ENCODE data around the gene TTC4. TPM values are rescaled to one million over a fixed set of nuclear protein-coding genes. Genes with fewer than 3 reads are reported as not detected.

TTC4 gene
- total and polyA plus RNA-seq, 9 donors = 23.4 to 30.8 (median 25.3) TPM

DNA sequence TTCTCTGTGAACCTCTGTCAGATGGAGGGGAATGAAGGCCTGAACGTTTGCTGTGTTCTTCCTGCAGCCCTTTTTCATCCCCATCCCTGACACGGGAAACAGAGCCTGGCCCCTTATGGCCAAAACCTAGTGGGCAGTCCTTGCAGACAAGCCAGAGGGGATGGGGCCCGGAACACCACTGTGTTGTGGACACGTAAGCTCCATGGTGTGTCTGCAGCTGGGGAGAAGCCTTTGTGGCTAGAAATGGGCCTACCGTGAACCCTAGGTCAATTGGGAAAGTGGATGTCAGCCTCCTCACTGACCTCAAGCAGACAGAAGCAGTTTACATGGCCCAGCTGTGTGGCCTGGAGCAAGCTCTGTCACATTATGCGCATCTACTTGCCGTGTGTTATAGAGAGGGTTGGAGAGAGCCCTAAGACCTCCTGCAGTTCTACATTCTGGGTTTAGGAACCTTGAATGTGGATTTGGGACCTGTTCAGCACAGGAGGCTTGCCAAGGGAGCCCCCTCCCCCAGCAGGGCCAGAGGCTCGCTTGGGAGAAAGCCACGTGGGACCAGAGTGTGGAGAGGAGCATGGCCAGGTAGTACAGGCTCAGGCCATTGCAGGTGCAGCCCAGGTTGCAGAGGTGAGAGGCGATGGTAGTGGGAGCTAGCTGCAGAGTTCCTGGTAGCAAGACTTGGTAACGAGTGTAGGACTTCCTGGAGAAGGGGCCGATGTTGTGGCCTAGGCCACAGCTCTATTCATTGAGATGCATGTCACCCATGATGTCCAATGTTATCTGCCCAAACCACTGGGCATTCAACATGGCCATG, 28.0 kb downstream of the TTC4 start:
- peaks cover 50% of the 10 kb centered on the region for H3K36me3 ChIP-seq (ENCODE audit: control insufficient read depth, insufficient read depth, low read length)
- H3K9me3 ChIP-seq (replicated peaks; ENCODE audit: control insufficient read depth, low read depth, low read length) = no peaks in the 10 kb centered on the region
- no peak overlapping the region for H3K27ac ChIP-seq (ENCODE audit: low read length)
- WGBS (ENCODE audit: insufficient coverage) = 77% methylated on average over 9 of the region's 12 CpGs
- H3K4me3 ChIP-seq (ENCODE audit: low read length) = no peak overlapping the region
- H3K4me1 ChIP-seq (ENCODE audit: control insufficient read depth, insufficient read depth, low read length) = peaks cover 4% of the 10 kb centered on the region
- DNase-seq = no peak
- H3K27me3 ChIP-seq (ENCODE audit: control insufficient read depth, insufficient read depth, low read length) = no peaks in the 10 kb centered on the region

- no peaks in the 10 kb centered on the region for H3K9me3 ChIP-seq (replicated peaks; ENCODE audit: control insufficient read depth, low read depth, low read length)
- peaks cover 4% of the 10 kb centered on the region for H3K4me1 ChIP-seq (ENCODE audit: control insufficient read depth, insufficient read depth, low read length)
- H3K4me3 ChIP-seq (ENCODE audit: low read length) = no peak overlapping the region
- WGBS (ENCODE audit: insufficient coverage) = no CpG with 5 or more reads among the region's 3 CpGs
- peaks cover 42% of the 10 kb centered on the region for H3K36me3 ChIP-seq (ENCODE audit: control insufficient read depth, insufficient read depth, low read length)
- no peak for DNase-seq
- no peak overlapping the region for H3K27ac ChIP-seq (ENCODE audit: low read length)
- H3K27me3 ChIP-seq (ENCODE audit: control insufficient read depth, insufficient read depth, low read length) = no peaks in the 10 kb centered on the region
Observed at GRCh38 chr1:54744696-54745095, 29.0 kb downstream of the TTC4 start.

DNA sequence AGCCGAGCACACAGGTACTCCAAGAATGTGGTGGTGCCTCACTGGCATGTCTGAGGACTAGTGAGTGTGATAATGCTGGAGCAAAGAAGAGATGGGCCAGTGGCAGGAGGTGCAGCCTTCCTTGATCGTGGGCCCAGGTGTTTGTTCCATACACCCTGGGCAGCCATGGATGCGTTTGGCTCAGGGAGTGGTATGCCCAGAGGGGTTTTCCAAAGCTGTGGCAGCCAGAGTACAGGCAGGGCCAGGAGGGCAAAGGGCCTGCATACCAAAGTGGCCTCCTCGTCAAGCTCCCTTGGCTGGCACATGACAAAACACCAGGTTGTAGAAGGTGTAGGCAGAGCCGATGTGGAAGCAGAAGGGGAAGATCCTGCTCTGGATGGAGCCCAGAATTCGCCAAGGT, 29.6 kb downstream of the TTC4 start:
- Histone ChIP-seq H3K27me3 (ENCODE audit: control insufficient read depth, insufficient read depth, low read length) (no peaks in the 10 kb centered on the region), H3K4me3 (ENCODE audit: low read length) (no peak overlapping the region), H3K36me3 (ENCODE audit: control insufficient read depth, insufficient read depth, low read length) (peaks cover 36% of the 10 kb centered on the region), H3K9me3 (replicated peaks; ENCODE audit: control insufficient read depth, low read depth, low read length) (no peaks in the 10 kb centered on the region), H3K27ac (ENCODE audit: low read length) (no peak overlapping the region), H3K4me1 (ENCODE audit: control insufficient read depth, insufficient read depth, low read length) (peaks cover 4% of the 10 kb centered on the region)
- DNase-seq = no peak
- WGBS (ENCODE audit: insufficient coverage) = 80% methylated on average over 5 of the region's 6 CpGs

DNA sequence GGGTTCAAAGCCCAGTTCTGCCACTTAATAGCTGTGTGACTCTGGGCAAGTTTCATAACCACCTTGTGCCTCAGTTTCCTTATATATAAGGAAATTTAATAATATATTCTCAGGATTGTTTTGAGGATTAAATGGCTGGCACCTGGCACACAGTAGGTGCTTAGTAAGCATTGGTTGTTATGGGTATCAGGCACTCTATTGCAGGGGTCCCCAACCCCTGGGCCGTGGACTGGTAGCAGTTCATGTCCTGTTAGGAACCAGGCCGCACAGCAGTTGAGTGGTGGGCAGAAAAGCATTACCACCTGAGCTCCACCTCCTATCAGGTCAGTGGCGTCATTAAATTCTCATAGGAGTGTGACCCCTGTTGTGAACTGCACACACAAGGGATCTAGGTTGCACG, 30.2 kb downstream of the TTC4 start:
- DNase-seq = no peak
- Histone ChIP-seq H3K9me3 (replicated peaks; ENCODE audit: control insufficient read depth, low read depth, low read length) (no peaks in the 10 kb centered on the region), H3K27me3 (ENCODE audit: control insufficient read depth, insufficient read depth, low read length) (no peaks in the 10 kb centered on the region), H3K4me1 (ENCODE audit: control insufficient read depth, insufficient read depth, low read length) (peaks cover 4% of the 10 kb centered on the region), H3K27ac (ENCODE audit: low read length) (no peak overlapping the region), H3K36me3 (ENCODE audit: control insufficient read depth, insufficient read depth, low read length) (peaks cover 31% of the 10 kb centered on the region), H3K4me3 (ENCODE audit: low read length) (no peak overlapping the region)
- WGBS (ENCODE audit: insufficient coverage) = 100% methylated on average over 3 of the region's 4 CpGs

GRCh38 chr1:54748094-54748835, 32.6 kb downstream of the TTC4 start:
- Histone ChIP-seq H3K4me1 (ENCODE audit: control insufficient read depth, insufficient read depth, low read length) (no peaks in the 10 kb centered on the region), H3K36me3 (ENCODE audit: control insufficient read depth, insufficient read depth, low read length) (peaks cover 9% of the 10 kb centered on the region), H3K4me3 (ENCODE audit: low read length) (no peak overlapping the region), H3K9me3 (replicated peaks; ENCODE audit: control insufficient read depth, low read depth, low read length) (no peaks in the 10 kb centered on the region), H3K27ac (ENCODE audit: low read length) (no peak overlapping the region), H3K27me3 (ENCODE audit: control insufficient read depth, insufficient read depth, low read length) (no peaks in the 10 kb centered on the region)
- WGBS (ENCODE audit: insufficient coverage) = 84% methylated on average over 11 of the region's 14 CpGs
- no peak for DNase-seq

GRCh38 chr1:54750596-54750995, 34.9 kb downstream of the TTC4 start:
- H3K9me3 ChIP-seq (replicated peaks; ENCODE audit: control insufficient read depth, low read depth, low read length) = no peaks in the 10 kb centered on the region
- H3K27ac ChIP-seq (ENCODE audit: low read length) = no peak overlapping the region
- H3K4me1 ChIP-seq (ENCODE audit: control insufficient read depth, insufficient read depth, low read length) = no peaks in the 10 kb centered on the region
- H3K36me3 ChIP-seq (ENCODE audit: control insufficient read depth, insufficient read depth, low read length) = peaks cover 2% of the 10 kb centered on the region
- H3K27me3 ChIP-seq (ENCODE audit: control insufficient read depth, insufficient read depth, low read length) = no peaks in the 10 kb centered on the region
- DNase-seq = no peak
- WGBS (ENCODE audit: insufficient coverage) = 84% methylated on average over 4 of the region's 6 CpGs
- H3K4me3 ChIP-seq (ENCODE audit: low read length) = no peak overlapping the region

DNA sequence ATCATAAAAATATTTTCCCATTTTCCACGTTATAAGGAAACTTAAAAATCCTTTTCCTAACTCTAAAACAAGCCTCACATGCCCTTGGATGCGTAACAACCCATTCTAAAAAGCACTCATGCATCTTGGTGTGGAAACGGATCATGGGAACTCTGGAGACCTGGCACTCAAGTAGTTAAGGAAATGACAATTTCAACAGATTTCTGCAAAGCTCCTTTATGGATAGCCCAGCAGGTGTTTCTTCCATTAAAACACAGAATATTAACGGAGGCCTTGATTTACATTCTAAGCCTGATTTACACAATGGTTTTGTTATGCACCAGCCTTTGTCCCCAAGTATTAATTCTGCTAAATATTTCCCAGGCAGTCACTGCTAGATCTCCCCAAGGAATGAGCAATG, 35.8 kb downstream of the TTC4 start:
- H3K4me1 ChIP-seq (ENCODE audit: control insufficient read depth, insufficient read depth, low read length) = no peaks in the 10 kb centered on the region
- H3K27ac ChIP-seq (ENCODE audit: low read length) = no peak overlapping the region
- no peak overlapping the region for H3K4me3 ChIP-seq (ENCODE audit: low read length)
- H3K27me3 ChIP-seq (ENCODE audit: control insufficient read depth, insufficient read depth, low read length) = no peaks in the 10 kb centered on the region
- H3K36me3 ChIP-seq (ENCODE audit: control insufficient read depth, insufficient read depth, low read length) = peaks cover 5% of the 10 kb centered on the region
- DNase-seq = no peak
- no peaks in the 10 kb centered on the region for H3K9me3 ChIP-seq (replicated peaks; ENCODE audit: control insufficient read depth, low read depth, low read length)
- WGBS (ENCODE audit: insufficient coverage) = 21% methylated on average over 2 of the region's 4 CpGs

- no peaks in the 10 kb centered on the region for H3K27me3 ChIP-seq (ENCODE audit: control insufficient read depth, insufficient read depth, low read length)
- H3K9me3 ChIP-seq (replicated peaks; ENCODE audit: control insufficient read depth, low read depth, low read length) = no peaks in the 10 kb centered on the region
- no peak overlapping the region for H3K27ac ChIP-seq (ENCODE audit: low read length)
- H3K36me3 ChIP-seq (ENCODE audit: control insufficient read depth, insufficient read depth, low read length) = peaks cover 26% of the 10 kb centered on the region
- H3K4me3 ChIP-seq (ENCODE audit: low read length) = no peak overlapping the region
- WGBS (ENCODE audit: insufficient coverage) = 86% methylated on average over 22 of the region's 22 CpGs
- DNase-seq = no peak
- no peaks in the 10 kb centered on the region for H3K4me1 ChIP-seq (ENCODE audit: control insufficient read depth, insufficient read depth, low read length)
Observed at GRCh38 chr1:54754045-54754444, 38.4 kb downstream of the TTC4 start.

GRCh38 chr1:54754486-54755285, 39.0 kb downstream of the TTC4 start:
- Histone ChIP-seq H3K4me1 (ENCODE audit: control insufficient read depth, insufficient read depth, low read length) (no peaks in the 10 kb centered on the region), H3K4me3 (ENCODE audit: low read length) (no peak overlapping the region), H3K9me3 (replicated peaks; ENCODE audit: control insufficient read depth, low read depth, low read length) (no peaks in the 10 kb centered on the region), H3K27me3 (ENCODE audit: control insufficient read depth, insufficient read depth, low read length) (no peaks in the 10 kb centered on the region), H3K27ac (ENCODE audit: low read length) (no peak overlapping the region), H3K36me3 (ENCODE audit: control insufficient read depth, insufficient read depth, low read length) (peaks cover 26% of the 10 kb centered on the region)
- no peak for DNase-seq
- WGBS (ENCODE audit: insufficient coverage) = 83% methylated on average over 20 of the region's 25 CpGs

DNA sequence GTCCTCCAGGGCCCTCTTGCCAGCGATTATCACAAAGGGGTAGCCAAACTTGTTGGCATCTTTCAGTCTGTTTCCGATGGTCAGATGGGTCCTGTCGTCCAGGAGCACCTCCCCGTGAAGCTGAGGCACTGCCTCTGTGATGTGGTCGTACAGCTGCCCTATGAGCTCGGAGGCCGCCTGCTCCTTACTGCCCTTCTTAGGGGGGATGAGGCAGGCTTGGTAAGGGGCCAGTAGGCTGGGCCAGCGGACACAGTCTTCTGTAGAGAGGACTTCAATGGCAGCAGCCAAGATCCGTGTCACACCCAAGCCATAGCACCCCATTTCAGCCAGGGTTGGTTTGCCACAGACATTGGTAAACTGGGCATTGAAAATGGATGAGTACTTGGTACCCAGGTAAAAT, 42.2 kb downstream of the TTC4 start:
- WGBS (ENCODE audit: insufficient coverage) = 91% methylated on average over 4 of the region's 9 CpGs
- peaks cover 26% of the 10 kb centered on the region for H3K36me3 ChIP-seq (ENCODE audit: control insufficient read depth, insufficient read depth, low read length)
- H3K4me1 ChIP-seq (ENCODE audit: control insufficient read depth, insufficient read depth, low read length) = peaks cover 1% of the 10 kb centered on the region
- DNase-seq = no peak
- H3K27me3 ChIP-seq (ENCODE audit: control insufficient read depth, insufficient read depth, low read length) = no peaks in the 10 kb centered on the region
- H3K9me3 ChIP-seq (replicated peaks; ENCODE audit: control insufficient read depth, low read depth, low read length) = no peaks in the 10 kb centered on the region
- H3K27ac ChIP-seq (ENCODE audit: low read length) = no peak overlapping the region
- H3K4me3 ChIP-seq (ENCODE audit: low read length) = no peak overlapping the region
